Coronary artery (tissue), 2 donors: Measurements from ENCODE around the gene POTEJ.
"Not testable (repeated sequence)": the region's sequence is repeated elsewhere in the genome, so short reads cannot be mapped to it uniquely, and the experiment has no call there.

Source experiments
- DNase-seq: peaks from one replicate; pipeline ENCODE4 v3.0.0-alpha.2; 2017; ENCODE audit warnings: low spot score
- H3K27ac ChIP-seq, 2 donors: fragments of 200-600 bp; sonication (generic); one replicate each; pipeline ENCODE4 v1.5.1; 2016 to 2019
- H3K4me3 ChIP-seq: fragments of 200-600 bp; sonication (generic); 2 replicates; pipeline ENCODE4 v1.5.1; 2016; ENCODE audit warnings: mild to moderate bottlenecking, moderate library complexity

POTEJ gene

DNA sequence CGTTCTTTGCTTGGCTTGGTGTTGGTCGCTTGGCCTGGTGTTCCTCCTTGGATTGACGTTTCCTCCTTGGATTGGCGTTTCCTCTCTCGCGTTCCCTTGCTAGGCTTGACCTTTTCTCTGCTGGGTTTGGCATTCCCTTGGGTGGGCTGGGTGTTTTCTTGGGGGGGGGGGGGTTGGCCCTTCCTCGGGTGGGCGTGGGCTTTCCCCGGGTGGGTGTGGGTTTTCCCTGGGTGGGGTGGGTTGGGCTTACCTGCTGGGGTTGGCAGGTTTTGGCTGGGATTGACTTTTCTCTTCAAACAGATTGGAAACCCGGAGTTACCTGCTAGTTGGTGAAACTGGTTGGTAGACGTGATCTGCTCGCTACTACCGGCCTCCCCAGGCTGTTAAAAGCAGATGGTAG is at the start of gene POTEJ:
TSS of gene POTEJ (plus strand) at position 301 of the 400 bp plus-strand sequence. CDS start at position 394, 93 bp downstream.
- not testable (repeated sequence) for H3K27ac ChIP-seq, H3K4me3 ChIP-seq, DNase-seq

DNA sequence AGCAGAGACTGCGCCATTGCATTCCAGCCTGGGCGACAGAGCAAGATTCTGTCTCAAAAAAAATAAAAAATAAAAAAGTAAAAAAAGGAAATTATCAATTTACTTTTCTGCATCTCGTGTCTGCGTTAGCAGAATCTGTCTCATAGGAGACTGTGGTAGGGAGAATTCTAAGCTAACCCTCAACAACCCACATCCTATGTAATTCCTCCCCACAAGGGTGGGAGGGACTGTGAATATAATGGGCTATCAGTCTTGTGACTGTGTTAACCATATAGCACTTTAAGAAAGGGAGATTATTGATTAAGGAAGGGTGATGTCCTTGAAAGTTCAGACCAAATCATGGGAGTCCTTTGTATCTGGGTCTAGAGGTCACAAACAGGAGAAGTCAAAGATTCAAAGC is 45.1 kb upstream of the POTEJ start:
- H3K27ac ChIP-seq, DNase-seq, H3K4me3 ChIP-seq: not testable (repeated sequence)

DNA sequence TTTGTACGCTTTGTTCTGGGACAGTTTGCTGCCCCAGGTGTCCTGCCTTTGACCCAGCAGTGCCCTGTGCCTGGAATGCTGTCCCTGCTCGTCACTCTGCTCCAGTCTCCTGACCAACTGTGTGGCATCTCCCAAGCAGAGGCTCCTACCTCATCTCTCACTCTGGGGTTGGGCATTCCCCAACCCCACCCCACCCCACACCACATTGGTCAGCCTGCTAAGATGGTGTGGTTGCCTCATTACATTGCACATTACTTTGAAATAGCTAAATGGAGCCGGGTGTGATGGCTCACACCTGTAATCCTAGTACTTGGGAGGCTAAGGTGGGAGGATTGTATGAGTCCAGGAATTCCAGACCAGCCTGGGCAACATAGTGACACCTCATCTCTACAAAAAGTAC is 39.3 kb upstream of the POTEJ start:
- not testable (repeated sequence) for H3K27ac ChIP-seq, H3K4me3 ChIP-seq, DNase-seq

DNA sequence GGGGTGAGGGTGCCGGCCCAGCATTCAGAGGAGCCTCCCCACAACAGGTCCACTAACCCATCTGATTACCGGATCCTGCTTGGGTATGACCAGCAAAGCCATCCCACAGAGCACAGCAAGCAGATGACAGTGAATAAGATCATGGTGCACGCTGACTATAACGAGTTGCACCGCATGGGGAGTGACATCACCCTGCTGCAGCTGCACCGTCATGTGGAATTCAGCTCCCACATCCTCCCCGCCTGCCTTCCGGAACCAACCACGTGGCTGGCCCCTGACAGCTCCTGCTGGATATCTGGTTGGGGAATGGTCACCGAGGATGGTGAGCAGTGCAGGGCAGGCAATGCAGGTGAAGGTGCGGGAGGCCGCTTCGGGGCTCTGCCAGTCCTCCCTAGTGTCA is 37.0 kb upstream of the POTEJ start:
- DNase-seq, H3K27ac ChIP-seq, H3K4me3 ChIP-seq: not testable (repeated sequence)

GRCh38 chr2:130576209-130576784 is 34.9 kb upstream of the POTEJ start:
- not testable (repeated sequence) for H3K4me3 ChIP-seq, DNase-seq, H3K27ac ChIP-seq

GRCh38 chr2:130577559-130577958 is 33.7 kb upstream of the POTEJ start:
- DNase-seq, H3K4me3 ChIP-seq, H3K27ac ChIP-seq: not testable (repeated sequence)

- H3K27ac ChIP-seq, H3K4me3 ChIP-seq, DNase-seq: not testable (repeated sequence)
These were observed 32.1 kb upstream of the POTEJ start for GRCh38 chr2:130579121-130579520.

DNA sequence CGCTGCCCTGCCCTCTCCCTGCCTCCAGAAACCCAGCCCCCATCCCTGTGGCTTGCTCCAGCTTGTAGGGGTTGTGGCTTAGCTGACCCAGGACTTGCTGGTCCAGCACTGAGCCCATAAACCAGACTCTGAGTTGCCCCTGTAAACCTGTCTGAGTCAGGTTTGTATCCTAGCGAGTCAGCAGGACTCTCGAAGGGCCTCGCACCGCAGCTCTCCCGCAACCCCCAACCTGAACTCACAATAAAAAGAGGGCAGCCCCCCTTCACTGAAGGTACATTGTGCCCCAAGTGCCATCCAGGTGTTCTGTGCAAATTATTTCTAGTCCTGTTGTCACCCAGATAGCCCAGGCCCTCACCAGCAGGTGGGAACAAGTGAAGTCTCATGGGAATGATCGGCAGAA is 29.7 kb upstream of the POTEJ start:
- not testable (repeated sequence) for DNase-seq, H3K27ac ChIP-seq, H3K4me3 ChIP-seq

DNA sequence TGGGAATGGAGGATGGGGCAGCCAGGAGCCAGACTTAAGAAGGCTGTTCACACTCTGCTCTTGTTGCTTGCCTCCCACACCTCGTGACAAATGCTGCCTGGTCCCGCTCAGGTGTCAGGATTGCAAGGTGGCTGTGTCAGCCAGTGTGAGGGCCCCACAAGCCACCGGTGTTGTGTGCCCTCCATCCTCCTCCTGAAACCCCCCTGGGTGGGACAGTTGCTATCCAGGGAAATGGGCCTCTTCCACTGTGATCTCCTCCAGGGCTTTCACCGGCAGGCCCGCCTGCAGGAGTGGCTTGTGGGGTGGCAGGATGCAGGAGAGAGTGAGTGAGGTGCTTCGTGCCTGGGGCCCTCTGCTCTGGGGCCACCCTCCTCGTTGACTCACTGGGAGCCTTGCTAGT is 28.3 kb upstream of the POTEJ start:
- not testable (repeated sequence) for H3K27ac ChIP-seq, DNase-seq, H3K4me3 ChIP-seq

DNA sequence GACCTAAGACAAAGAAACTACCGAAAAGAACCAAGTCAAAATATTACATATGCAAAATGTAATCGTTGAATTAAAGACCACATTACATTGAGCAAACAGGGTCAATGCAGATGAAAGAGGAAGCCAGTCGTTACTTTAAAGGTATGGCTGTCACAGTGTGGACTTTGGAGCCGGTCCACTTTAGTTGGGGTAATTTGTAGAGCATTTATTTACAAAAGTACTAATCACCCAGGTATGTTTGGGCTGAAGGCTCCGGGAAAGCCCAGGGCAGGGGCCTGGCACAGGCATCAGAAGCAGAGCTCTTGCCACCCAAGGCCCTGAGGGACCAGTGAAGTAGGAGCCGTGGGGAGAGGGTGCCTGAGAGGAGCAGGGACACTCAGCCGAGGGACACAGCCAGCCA is 27.7 kb upstream of the POTEJ start:
- DNase-seq, H3K27ac ChIP-seq, H3K4me3 ChIP-seq: not testable (repeated sequence)

GRCh38 chr2:130584726-130585125 is 26.5 kb upstream of the POTEJ start:
- DNase-seq, H3K27ac ChIP-seq, H3K4me3 ChIP-seq: not testable (repeated sequence)

DNA sequence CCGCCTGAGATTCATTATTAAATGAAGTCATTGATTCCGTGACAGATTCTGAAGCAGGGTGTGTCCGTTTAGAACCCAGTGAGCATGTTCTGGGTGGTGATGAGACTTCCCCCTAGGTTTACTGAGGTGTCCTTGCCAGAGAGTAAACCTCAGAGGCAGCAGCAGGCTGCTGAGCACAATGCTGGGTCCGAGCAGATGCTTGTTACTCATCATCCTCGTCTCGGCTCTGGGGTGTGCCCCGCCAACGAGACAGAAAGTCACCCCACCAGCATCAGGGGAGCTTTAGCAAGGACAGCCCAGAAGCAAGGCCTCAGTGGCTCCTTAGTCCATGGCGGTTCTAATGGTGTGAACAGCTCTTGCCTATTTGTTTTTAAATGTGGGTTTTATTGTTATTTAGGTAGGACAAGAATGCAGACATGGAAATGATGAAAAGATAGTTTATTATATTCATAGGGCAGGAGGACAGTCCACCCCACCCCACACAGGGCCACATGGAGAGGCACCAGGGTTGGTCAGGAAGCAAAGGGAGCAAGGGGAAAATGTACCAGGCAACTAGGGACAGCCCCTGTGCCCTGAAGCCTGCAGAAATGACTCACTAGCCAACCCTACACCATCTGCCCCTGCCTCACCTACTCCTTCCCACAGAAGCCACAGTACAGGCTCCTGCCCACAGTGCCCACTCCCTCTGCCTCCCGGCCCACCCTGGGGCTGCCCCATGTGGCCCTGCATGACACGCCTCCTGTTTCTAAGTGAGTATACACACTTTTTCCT is 22.4 kb upstream of the POTEJ start:
- not testable (repeated sequence) for H3K27ac ChIP-seq, H3K4me3 ChIP-seq, DNase-seq

- not testable (repeated sequence) for DNase-seq, H3K4me3 ChIP-seq, H3K27ac ChIP-seq
These were observed 20.9 kb upstream of the POTEJ start for GRCh38 chr2:130590170-130590841.

- not testable (repeated sequence) for H3K27ac ChIP-seq, DNase-seq, H3K4me3 ChIP-seq
These were observed 20.3 kb upstream of the POTEJ start for GRCh38 chr2:130590842-130591359.

DNA sequence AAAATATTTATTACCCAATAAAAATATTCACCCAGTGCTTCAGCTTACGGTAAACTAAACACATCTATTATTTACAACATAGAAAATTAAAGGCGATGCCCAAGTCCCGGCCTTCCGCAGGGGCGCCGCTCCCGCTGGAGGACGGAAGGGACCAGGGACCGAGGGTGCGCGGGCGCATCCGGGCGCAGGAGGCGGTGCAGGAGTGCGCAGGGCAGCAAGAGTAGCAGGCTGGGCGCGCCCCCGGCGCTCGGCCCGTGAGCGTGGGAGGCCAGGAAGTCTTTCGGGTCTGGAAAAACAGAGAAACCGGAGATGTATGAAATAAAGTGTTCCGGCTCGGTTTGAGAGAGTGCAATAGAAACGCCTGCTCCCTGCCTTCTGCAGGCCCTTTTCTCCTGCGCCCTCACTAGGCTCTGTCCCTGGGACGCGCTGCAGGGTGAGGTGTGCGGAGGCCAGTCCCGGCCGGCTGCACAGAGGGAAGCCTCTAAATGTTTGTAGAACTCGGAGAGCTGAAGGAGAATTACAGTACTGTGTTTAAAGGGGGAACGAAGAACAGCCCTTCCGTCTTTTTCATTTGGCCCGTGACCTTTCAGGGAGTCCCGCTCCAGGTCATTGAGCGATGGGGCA is 18.3 kb upstream of the POTEJ start:
- H3K27ac ChIP-seq, DNase-seq, H3K4me3 ChIP-seq: not testable (repeated sequence)

GRCh38 chr2:130594011-130594410 is 17.2 kb upstream of the POTEJ start:
- DNase-seq, result peak; percentile 68
- H3K27ac ChIP-seq, H3K4me3 ChIP-seq: not testable (repeated sequence)

GRCh38 chr2:130596757-130597156 is 14.5 kb upstream of the POTEJ start:
- not testable (repeated sequence) for DNase-seq, H3K27ac ChIP-seq, H3K4me3 ChIP-seq

- not testable (repeated sequence) for H3K4me3 ChIP-seq, H3K27ac ChIP-seq, DNase-seq
These were observed 13.2 kb upstream of the POTEJ start for GRCh38 chr2:130597994-130598393.

DNA sequence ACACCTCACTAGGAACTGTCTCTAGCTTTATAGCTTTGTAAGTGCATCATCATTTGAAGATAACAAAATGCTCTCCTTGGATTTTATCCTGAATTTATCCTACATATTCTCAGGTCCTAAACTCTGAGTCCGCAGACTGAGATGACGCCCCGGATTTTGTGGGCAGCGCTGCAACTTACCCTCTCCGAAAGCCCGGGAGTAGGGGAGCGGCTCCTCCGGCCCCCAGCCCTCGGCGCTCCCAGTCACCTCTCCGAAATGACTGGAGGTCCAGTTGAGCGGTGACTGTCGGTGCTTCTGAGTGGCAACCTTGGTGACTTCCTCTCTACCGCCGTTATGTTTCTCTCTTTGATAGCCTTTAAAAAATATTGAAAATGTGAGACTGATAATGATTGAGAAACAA is 12.8 kb upstream of the POTEJ start:
- not testable (repeated sequence) for DNase-seq, H3K4me3 ChIP-seq, H3K27ac ChIP-seq
